PC-9 (cell line): ENCODE data around the gene COL4A1.

Experiments
- EZH2 ChIP-seq: fragments of 200-600 bp; sonication (generic); IDR thresholded peaks from 2 replicates; pipeline ENCODE4 v1.8.0; 2017; ENCODE audit warnings: antibody characterized with exemption, low read depth
- TF ChIP-seq, protein P1 (sequence below): fragments of 200-600 bp; sonication (generic); conservative IDR thresholded peaks from 2 replicates; pipeline ENCODE4 v1.6.1; 2017; ENCODE audit warnings: mixed run types, antibody characterized with exemption, mild to moderate bottlenecking, moderate library complexity

DNA sequence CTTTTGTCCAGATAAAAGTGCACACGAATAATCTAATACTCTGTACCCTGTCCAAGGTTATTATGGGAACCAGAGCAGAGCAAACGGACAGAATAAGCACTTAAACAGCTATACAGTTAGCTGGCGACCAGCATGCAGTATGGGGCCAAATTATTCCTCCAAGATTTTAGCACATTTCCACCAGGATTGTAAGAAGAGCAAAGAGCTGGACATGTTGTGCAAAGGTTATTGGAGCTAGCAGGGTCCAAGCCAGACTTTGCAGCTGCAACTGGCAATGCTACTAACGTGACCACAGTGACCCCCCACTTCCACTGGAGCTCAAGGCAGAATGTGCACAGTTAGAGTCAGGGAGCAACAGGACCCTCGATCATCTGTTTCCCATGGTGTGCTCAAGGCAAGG, 89.9 kb downstream of the COL4A1 start:
- TF ChIP-seq, protein P1, sequence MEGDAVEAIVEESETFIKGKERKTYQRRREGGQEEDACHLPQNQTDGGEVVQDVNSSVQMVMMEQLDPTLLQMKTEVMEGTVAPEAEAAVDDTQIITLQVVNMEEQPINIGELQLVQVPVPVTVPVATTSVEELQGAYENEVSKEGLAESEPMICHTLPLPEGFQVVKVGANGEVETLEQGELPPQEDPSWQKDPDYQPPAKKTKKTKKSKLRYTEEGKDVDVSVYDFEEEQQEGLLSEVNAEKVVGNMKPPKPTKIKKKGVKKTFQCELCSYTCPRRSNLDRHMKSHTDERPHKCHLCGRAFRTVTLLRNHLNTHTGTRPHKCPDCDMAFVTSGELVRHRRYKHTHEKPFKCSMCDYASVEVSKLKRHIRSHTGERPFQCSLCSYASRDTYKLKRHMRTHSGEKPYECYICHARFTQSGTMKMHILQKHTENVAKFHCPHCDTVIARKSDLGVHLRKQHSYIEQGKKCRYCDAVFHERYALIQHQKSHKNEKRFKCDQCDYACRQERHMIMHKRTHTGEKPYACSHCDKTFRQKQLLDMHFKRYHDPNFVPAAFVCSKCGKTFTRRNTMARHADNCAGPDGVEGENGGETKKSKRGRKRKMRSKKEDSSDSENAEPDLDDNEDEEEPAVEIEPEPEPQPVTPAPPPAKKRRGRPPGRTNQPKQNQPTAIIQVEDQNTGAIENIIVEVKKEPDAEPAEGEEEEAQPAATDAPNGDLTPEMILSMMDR, result no peak
- TF ChIP-seq EZH2, result no peak
